ENCODE data around the gene RPS28.
"Not testable (repeated sequence)": the region's sequence is repeated elsewhere in the genome, so short reads cannot be mapped to it uniquely, and the experiment has no call there.

RPS28 gene

GRCh38 chr19:8342684-8343482 is 21.6 kb downstream of the RPS28 start, which contains the start of gene KANK3:
TSS of gene KANK3 (minus strand) at chr19:8343262. CDS start at chr19:8337828, 5,434 bp downstream.
- peak; percentile 73 for DNase-seq

DNA sequence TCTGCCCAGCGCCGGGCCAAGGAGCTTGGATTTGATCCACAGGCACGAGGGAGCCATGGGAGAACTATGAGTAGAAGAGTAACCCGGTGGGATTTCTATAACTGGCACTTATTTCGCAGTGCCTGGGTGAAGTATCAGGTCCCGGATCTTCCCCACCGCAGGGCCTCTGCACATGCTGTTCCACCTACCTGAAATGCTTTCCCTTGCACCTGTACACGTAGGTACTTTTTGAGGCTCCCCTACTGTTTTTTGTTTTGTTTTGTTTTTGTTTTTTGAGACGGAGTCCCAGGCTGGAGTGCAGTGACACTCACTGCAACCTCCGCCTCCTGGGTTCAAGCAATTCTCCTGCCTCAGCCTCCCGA is 22.2 kb downstream of the RPS28 start:
- DNase-seq, result no peak

- DNase-seq, result not testable (repeated sequence)
Observed at GRCh38 chr19:8349629-8350372, 28.5 kb downstream of the RPS28 start.

- DNase-seq, result no peak
Observed at GRCh38 chr19:8352134-8352827, 31.0 kb downstream of the RPS28 start.

DNA sequence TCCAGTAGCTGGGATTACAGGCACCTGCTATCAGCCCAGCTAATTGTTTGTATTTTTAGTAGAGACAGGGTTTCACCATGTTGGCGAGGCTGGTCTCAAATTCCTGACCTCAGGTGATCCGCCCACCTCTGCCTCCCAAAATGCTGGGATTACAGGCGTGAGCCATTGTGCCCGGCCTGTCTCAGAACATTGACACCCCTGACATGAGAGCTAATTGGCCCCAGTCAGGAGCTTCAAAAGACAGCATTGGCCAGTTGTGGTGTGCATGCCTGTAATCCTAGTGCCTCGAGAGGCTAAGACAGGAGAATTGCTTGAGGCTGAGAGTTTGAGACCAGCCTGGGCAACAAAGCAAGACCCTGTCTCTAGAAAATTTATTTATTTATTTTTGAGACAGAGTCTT is 31.5 kb downstream of the RPS28 start:
- not testable (repeated sequence) for DNase-seq

GRCh38 chr19:8355631-8356402 is 34.5 kb downstream of the RPS28 start:
- DNase-seq, result no peak

DNA sequence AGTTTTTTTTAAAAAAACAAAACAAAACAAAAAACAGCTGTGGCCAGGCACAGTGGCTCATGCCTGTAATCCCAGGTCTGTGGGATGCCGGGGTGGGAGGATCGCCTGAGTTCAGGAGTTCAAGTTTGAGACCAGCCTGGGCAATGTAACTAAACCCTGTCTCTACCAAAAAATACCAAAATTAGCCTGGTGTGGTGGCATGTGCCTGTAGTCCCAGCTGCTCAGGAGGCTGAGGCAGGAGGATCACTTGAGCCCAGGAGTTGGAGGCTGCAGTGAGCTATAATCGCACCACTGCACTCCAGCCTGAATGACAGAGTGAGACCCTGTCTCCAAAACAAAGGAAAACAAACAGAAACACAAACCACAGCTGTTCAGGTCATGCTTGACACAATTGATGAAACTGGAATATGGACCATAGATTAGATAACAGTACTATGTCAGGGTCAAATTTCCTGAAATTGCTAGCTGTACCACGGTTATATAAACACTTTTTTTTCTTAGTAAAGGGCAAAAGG is 35.8 kb downstream of the RPS28 start:
- no peak for DNase-seq

DNA sequence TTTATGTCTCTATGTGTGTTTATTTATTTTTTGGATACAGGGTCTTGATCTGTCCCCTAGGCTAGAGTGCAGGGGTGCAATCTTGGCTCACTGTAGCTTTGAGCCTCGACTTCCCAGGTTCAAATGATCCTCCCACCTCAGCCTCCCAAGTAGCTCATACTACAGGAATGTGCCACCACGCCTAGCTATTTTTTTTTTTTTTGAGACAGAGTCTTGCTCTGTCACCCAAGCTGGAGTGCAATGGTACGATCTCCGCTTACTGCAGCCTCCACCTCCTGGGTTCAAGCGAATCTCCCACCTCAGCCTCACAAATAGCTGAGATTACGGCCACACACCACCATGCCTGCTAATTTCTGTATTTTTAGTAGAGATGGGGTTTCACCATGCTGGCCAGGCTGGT is 37.7 kb downstream of the RPS28 start:
- DNase-seq, result no peak

- no peak for DNase-seq
Observed at GRCh38 chr19:8360196-8360595, 38.9 kb downstream of the RPS28 start.

DNA sequence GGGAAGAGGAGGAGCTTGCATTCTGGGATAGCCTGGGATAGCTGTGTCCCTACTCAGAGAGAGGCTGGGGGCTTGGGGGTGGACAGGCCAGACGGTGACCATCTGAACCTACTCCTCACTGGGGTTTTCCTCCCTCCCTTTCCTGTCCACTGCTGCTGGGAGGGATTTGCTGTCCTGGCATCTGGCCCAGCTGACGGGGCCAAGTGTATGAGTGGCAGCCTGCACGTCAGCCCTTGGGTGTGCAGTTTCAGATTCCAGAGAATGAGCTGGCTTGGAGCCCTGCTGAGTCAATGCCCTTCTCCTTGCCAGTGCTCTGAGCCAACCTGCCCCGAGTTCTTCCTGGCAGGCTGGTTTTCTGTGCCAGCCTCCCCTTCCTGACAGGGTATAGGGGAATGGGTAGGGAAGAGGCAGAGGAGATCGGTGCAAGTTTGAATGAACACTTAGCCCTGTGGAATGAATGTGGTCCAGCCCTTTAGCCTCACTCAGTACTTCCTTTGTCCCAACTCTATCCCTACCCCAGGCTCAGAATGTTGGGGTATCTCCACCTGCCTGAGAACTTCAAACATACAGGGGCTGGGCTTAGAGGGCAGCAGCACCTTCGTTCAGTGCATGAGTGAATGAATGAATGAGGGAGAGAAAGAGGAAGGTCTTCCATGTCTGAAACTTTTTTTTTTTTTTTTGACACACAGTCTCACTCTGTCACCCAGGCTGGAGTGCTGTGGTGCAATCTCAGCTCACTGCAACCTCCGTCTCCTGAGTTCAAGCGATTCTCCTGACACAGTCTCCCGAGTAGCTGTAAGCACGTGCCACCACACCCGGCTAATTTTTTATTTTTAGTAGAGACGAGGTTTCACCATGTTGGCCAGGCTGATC is 40.9 kb downstream of the RPS28 start:
- peak; percentile 95 for DNase-seq

DNA sequence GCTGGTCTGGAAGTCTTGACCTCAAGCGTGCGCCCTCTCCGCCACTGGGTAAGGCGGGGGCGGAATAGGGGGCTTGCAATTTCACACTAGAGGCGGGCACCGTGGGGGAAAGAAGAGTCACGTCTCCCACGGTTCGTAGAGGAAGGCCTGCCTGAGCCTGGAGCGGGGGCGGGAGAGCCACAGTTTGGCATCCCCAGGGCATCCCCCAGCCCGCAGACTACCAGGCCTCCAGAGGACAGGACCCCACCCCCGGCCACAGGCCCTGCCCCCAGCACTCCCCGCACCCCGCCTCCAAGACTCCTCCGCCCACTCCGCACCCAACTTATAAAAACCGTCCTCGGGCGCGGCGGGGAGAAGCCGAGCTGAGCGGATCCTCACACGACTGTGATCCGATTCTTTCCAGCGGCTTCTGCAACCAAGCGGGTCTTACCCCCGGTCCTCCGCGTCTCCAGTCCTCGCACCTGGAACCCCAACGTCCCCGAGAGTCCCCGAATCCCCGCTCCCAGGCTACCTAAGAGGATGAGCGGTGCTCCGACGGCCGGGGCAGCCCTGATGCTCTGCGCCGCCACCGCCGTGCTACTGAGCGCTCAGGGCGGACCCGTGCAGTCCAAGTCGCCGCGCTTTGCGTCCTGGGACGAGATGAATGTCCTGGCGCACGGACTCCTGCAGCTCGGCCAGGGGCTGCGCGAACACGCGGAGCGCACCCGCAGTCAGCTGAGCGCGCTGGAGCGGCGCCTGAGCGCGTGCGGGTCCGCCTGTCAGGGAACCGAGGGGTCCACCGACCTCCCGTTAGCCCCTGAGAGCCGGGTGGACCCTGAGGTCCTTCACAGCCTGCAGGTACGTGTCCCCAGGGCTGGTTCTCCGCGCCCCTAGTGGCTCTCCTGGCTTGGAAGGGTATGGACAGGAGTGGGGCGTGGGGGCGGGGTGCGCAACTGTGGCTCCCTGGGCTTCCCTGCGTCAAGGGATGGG is 42.8 kb downstream of the RPS28 start, which contains the start of gene ANGPTL4:
ANGPTL4 (plus strand) TSS at position 353 of the 969 bp plus-strand sequence; CDS start at position 520, 167 bp downstream.
- DNase-seq, result no peak

DNA sequence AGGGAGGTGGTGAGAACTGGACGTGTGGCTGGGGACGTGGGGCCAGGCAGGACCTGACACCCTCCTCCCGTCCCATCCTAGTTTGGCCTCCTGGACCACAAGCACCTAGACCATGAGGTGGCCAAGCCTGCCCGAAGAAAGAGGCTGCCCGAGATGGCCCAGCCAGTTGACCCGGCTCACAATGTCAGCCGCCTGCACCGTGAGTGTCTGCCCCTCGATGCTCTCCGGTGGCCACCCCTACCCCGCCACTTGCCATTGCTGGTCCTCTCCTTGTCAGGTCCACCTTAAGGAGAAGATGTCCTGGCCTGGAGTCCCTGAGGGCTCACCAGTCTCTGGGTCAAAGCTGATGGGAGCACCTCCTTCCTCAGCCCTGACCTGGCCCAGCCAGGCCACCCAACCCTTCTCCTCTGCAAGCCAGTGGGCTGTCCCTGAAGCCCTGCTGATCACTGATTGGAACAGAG is 44.9 kb downstream of the RPS28 start:
- DNase-seq, result no peak

DNA sequence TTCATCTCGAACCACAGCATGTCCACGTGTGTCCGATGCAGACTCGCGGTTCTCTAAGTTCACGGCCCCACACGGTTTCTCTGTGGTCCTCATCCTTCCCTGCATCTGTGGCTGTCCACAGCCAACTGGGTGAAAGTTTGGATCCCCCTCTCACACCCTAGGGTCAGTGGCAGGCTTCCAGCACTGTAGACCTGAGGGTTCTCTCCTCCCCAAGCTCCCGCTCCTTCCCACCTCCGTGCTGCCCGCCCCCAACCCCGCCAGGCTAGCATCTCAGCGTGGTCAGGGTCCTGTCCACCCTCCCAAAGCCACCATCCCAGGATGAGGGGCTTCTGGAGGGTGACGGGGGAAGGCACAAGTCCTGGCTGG is 45.6 kb downstream of the RPS28 start:
- DNase-seq, result no peak

DNA sequence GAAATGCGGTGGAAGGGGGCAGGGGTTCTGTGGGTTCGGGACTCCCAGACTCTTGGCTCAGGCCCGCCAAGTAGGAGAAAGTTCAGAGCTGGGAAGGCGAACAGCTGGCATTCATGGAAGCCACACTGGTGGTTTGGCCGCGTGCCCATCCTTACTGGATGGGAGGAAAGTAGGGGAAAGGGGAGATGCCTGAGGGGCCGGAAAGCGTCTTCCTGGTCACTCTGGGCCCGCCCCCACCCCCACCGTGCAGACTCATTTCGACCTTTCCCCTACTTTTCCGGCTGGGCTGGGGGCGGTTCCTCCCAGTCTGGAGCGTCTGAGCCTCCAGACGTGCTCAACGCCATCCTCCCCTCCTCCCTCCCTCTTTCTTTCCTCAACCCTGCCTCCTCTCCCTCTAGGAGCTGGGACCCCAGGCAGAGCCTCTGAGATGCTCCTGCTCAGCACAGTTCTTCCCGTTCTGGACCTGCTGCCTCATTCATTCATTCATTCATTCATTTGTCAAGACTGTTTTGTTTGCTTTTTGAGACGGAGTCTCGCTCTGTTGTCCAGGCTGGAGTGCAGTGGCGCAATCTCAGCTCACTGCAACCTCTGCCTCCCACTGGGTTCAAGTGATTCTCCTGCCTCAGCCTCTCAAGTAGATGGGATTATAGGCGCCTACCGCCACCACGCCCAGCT is 46.2 kb downstream of the RPS28 start:
- DNase-seq, result peak; percentile 86

GRCh38 chr19:8370176-8371010 is 49.1 kb downstream of the RPS28 start:
- DNase-seq, result no peak

GRCh38 chr19:8371011-8371804 is 49.9 kb downstream of the RPS28 start:
- no peak for DNase-seq
